H9 (cell line): ENCODE results near the gene C19orf53. TPM values are rescaled to one million over a fixed set of nuclear protein-coding genes. Genes with fewer than 3 reads are reported as not detected.

Experiments used
- DNase-seq: peaks from one replicate; pipeline ENCODE4 v3.0.0-alpha.2; 2017
- H2AFZ ChIP-seq: one replicate; pipeline ENCODE4 v1.6.1; 2013; ENCODE audit warnings: mild to moderate bottlenecking, low read length, control low read depth, moderate library complexity
- H2AK5ac ChIP-seq: 2 replicates; pipeline ENCODE4 v1.6.1; 2013; ENCODE audit warnings: low read length, control low read depth, mixed read lengths; ENCODE audit not compliant: insufficient read length
- H2BK120ac ChIP-seq: one replicate; pipeline ENCODE4 v1.6.1; 2013; ENCODE audit warnings: low read depth, mild to moderate bottlenecking, low read length, control low read depth, inconsistent platforms; ENCODE audit not compliant: poor library complexity, severe bottlenecking
- H2BK12ac ChIP-seq: 2 replicates; pipeline ENCODE4 v1.6.1; 2013; ENCODE audit warnings: low read length, control low read depth, mixed read lengths, low read depth; ENCODE audit not compliant: insufficient read length
- H2BK15ac ChIP-seq: 2 replicates; pipeline ENCODE4 v1.6.1; 2013; ENCODE audit warnings: low read depth, low read length, control low read depth
- H2BK20ac ChIP-seq: one replicate; pipeline ENCODE4 v1.6.1; 2013; ENCODE audit warnings: low read depth, mild to moderate bottlenecking, low read length, control low read depth, inconsistent platforms; ENCODE audit not compliant: poor library complexity, severe bottlenecking
- H2BK5ac ChIP-seq: 2 replicates; pipeline ENCODE4 v1.6.1; 2013; ENCODE audit warnings: low read length, control low read depth, mixed read lengths; ENCODE audit not compliant: insufficient read length
- H3K14ac ChIP-seq: 2 replicates; pipeline ENCODE4 v1.6.1; 2013; ENCODE audit warnings: low read length, control low read depth; ENCODE audit not compliant: insufficient read depth
- H3K18ac ChIP-seq: 2 replicates; pipeline ENCODE4 v1.6.1; 2013; ENCODE audit warnings: low read depth, mild to moderate bottlenecking, mixed read lengths, low read length, control low read depth; ENCODE audit not compliant: insufficient read length
- H3K23ac ChIP-seq: 2 replicates; pipeline ENCODE4 v1.6.1; 2013; ENCODE audit warnings: low read length, control low read depth, mixed read lengths, low read depth; ENCODE audit not compliant: insufficient read length
- H3K23me2 ChIP-seq: 2 replicates; pipeline ENCODE4 v1.6.1; 2013; ENCODE audit warnings: low read depth, mild to moderate bottlenecking, mixed read lengths, low read length, control low read depth; ENCODE audit not compliant: insufficient read length, poor library complexity, severe bottlenecking
- H3K27ac ChIP-seq: 2 replicates; pipeline ENCODE4 v1.5.1; 2013; ENCODE audit warnings: low read length, control low read depth, mixed read lengths, low read depth; ENCODE audit not compliant: insufficient read length
- H3K27me3 ChIP-seq: 2 replicates; pipeline ENCODE4 v1.6.1; 2013; ENCODE audit warnings: low read length, control low read depth, inconsistent platforms; ENCODE audit not compliant: insufficient read depth
- H3K4ac ChIP-seq: 2 replicates; pipeline ENCODE4 v1.6.1; 2013; ENCODE audit warnings: low read depth, mild to moderate bottlenecking, control low read depth, inconsistent platforms, low read length, moderate library complexity
- H3K4me1 ChIP-seq: 2 replicates; pipeline ENCODE4 v1.6.1; 2013; ENCODE audit warnings: low read length, control low read depth, inconsistent platforms; ENCODE audit not compliant: insufficient read depth
- H3K4me2 ChIP-seq: 2 replicates; pipeline ENCODE4 v1.6.1; 2013; ENCODE audit warnings: low read length, control low read depth, mixed read lengths; ENCODE audit not compliant: insufficient read length, insufficient read depth
- H3K56ac ChIP-seq: 2 replicates; pipeline ENCODE4 v1.6.1; 2013; ENCODE audit warnings: low read depth, mild to moderate bottlenecking, mixed read lengths, low read length, control low read depth; ENCODE audit not compliant: insufficient read length
- H3K79me1 ChIP-seq: 2 replicates; pipeline ENCODE4 v1.6.1; 2013; ENCODE audit warnings: low read depth, mild to moderate bottlenecking, moderate library complexity, low read length, control low read depth, inconsistent platforms; ENCODE audit not compliant: insufficient read depth, poor library complexity, severe bottlenecking
- H3K79me2 ChIP-seq: 2 replicates; pipeline ENCODE4 v1.6.1; 2013; ENCODE audit warnings: low read length, control low read depth, inconsistent platforms; ENCODE audit not compliant: insufficient read depth
- H3K9ac ChIP-seq: 2 replicates; pipeline ENCODE4 v1.6.1; 2013; ENCODE audit warnings: low read length, control low read depth, mixed read lengths; ENCODE audit not compliant: insufficient read length; ENCODE audit errors: extremely low read depth
- H3K9me3 ChIP-seq: one replicate; pipeline ENCODE4 v1.6.1; 2013; ENCODE audit warnings: low read depth, low read length, inconsistent platforms; ENCODE audit not compliant: control insufficient read depth
- H3T11ph ChIP-seq: one replicate; pipeline ENCODE4 v1.6.1; 2013; ENCODE audit warnings: mild to moderate bottlenecking, low read length, control low read depth, inconsistent platforms
- H4K20me1 ChIP-seq: one replicate; pipeline ENCODE4 v1.6.1; 2013; ENCODE audit not compliant: control insufficient read depth, insufficient read length, insufficient read depth
- H4K5ac ChIP-seq: 2 replicates; pipeline ENCODE4 v1.6.1; 2013; ENCODE audit warnings: low read depth, mild to moderate bottlenecking, mixed read lengths, low read length, control low read depth; ENCODE audit not compliant: insufficient read length
- H4K8ac ChIP-seq: replicated peaks from 2 replicates; pipeline ENCODE4 v1.6.1; 2013; ENCODE audit warnings: low read length, control low read depth, mixed read lengths, low read depth; ENCODE audit not compliant: insufficient read length
- H4K91ac ChIP-seq: 2 replicates; pipeline ENCODE4 v1.6.1; 2013; ENCODE audit warnings: low read depth, mild to moderate bottlenecking, moderate library complexity, mixed read lengths, low read length, control low read depth; ENCODE audit not compliant: insufficient read length
- H3K27ac Mint-ChIP-seq, 3 experiments: 2 replicates in 2 of 3; 3 replicates in 1 of 3; pipeline ENCODE4 v1.8.0; 2020 to 2021; ENCODE audit warnings: mixed read lengths in 3 of 3, mild to moderate bottlenecking in 1 of 3, moderate library complexity in 1 of 3
- H3K27me3 Mint-ChIP-seq: 2 replicates; pipeline ENCODE4 v1.8.0; 2021; ENCODE audit warnings: low read depth, mild to moderate bottlenecking, moderate library complexity, mixed read lengths
- H3K36me3 Mint-ChIP-seq, 3 experiments: 2 replicates in 2 of 3; 3 replicates in 1 of 3; pipeline ENCODE4 v1.8.0; 2020 to 2021; ENCODE audit warnings: low read depth in 3 of 3, mixed read lengths in 3 of 3; ENCODE audit not compliant: insufficient read depth in 1 of 3
- H3K4me1 Mint-ChIP-seq, 2 experiments: 2 replicates each; pipeline ENCODE4 v1.8.0; 2020; ENCODE audit warnings: mixed read lengths in 2 of 2
- H3K4me3 Mint-ChIP-seq, 2 experiments: 2 replicates in 1 of 2; 3 replicates in 1 of 2; pipeline ENCODE4 v1.8.0; 2020 to 2021; ENCODE audit warnings: mild to moderate bottlenecking in 2 of 2, mixed read lengths in 2 of 2, moderate library complexity in 1 of 2
- H3K9me3 Mint-ChIP-seq, 2 experiments: 2 replicates in 1 of 2; 3 replicates in 1 of 2; pipeline ENCODE4 v1.8.0; 2020; ENCODE audit warnings: mild to moderate bottlenecking in 2 of 2, mixed read lengths in 2 of 2, moderate library complexity in 1 of 2
- WGBS: extraction: QIAGEN DNeasy Blood & Tissue Kit; methylation state at CpG from one replicate; pipeline ENCODE4 v1.1.7; 2013; ENCODE audit warnings: missing lambda C conversion rate, low lambda C conversion rate, mixed read lengths; ENCODE audit not compliant: insufficient read length; ENCODE audit errors: extremely low coverage; 5-methylcytosine and 5-hydroxymethylcytosine counted together
- total RNA-seq: library from RNA; stranded (reverse); gene quantifications from 2 replicates; pipeline ENCODE4 v1.2.1, GENCODE V29; 2021
- TF ChIP-seq, protein P1 (sequence below): fragments of 200-600 bp; sonication (generic); conservative IDR thresholded peaks from 3 replicates; pipeline ENCODE4 v1.8.0; 2021; ENCODE audit warnings: antibody characterized with exemption, mild to moderate bottlenecking

Gene C19orf53
- total RNA-seq, 1 experiment from 2014 or later, result 129 TPM

DNA sequence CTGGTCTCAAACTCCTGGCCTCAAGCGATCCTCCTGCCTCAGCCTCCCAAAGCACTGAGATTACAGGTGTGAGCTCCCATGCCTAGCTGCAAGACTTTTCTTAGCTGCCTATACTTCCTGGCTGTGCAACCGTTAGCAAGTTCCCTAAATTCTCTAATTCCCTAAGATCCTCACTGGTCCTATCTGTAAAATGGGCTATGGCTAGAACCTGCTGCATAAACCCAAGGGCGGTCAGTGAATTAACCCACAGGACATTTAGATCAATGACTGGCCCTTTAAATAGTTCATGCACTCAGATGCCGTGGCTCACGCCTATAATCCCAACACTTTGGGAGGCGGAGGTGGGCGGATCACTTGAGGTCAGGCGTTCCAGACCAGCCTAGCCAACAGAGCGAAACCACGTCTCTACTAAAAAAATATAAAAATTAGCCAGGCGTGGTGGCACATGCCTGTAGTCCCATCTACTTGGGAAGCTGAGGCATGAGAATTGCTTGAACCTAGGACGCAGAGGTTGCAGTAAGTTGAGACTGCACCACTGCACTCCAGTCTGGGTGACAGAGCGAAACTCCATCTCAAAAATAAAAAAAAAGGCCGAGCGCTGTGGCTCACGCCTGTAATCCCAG is 4.1 kb upstream of the C19orf53 start:
- H3K56ac ChIP-seq, result no peak overlapping the region
- peaks cover 3% of the 10 kb centered on the region; the same call in 1 of the 2 replicates for H3K79me2 ChIP-seq
- no peaks in the 10 kb centered on the region for H4K20me1 ChIP-seq
- peaks cover 5 to 19% (median 6%) of the 10 kb centered on the region in 3 experiments; a peak in 6 of 7 replicates for H3K36me3 Mint-ChIP-seq
- no peak overlapping the region for H4K91ac ChIP-seq
- DNase-seq, result no peak
- no peak overlapping the region for H3K9ac ChIP-seq
- H3K27me3 ChIP-seq, result no peaks in the 10 kb centered on the region
- no peak overlapping the region for H3K4me2 ChIP-seq
- no peaks in the 10 kb centered on the region; the same call in 1 of the 2 replicates for H3K27me3 Mint-ChIP-seq
- H3K27ac ChIP-seq, result no peak overlapping the region
- H3K4me3 Mint-ChIP-seq, result no peak overlapping the region
- no peaks in the 10 kb centered on the region for H3K79me1 ChIP-seq
- H2BK15ac ChIP-seq, result no peak overlapping the region
- no peak overlapping the region for H2AK5ac ChIP-seq
- no peaks in the 10 kb centered on the region; the same call in 1 of the 2 replicates for H3K4me1 ChIP-seq
- no peak overlapping the region for H3K4ac ChIP-seq
- TF ChIP-seq, protein P1, sequence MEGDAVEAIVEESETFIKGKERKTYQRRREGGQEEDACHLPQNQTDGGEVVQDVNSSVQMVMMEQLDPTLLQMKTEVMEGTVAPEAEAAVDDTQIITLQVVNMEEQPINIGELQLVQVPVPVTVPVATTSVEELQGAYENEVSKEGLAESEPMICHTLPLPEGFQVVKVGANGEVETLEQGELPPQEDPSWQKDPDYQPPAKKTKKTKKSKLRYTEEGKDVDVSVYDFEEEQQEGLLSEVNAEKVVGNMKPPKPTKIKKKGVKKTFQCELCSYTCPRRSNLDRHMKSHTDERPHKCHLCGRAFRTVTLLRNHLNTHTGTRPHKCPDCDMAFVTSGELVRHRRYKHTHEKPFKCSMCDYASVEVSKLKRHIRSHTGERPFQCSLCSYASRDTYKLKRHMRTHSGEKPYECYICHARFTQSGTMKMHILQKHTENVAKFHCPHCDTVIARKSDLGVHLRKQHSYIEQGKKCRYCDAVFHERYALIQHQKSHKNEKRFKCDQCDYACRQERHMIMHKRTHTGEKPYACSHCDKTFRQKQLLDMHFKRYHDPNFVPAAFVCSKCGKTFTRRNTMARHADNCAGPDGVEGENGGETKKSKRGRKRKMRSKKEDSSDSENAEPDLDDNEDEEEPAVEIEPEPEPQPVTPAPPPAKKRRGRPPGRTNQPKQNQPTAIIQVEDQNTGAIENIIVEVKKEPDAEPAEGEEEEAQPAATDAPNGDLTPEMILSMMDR, result no peak
- H3T11ph ChIP-seq, result no peak overlapping the region
- H2BK5ac ChIP-seq, result no peak overlapping the region
- peaks cover 6 to 8% of the 10 kb centered on the region in 2 experiments for H3K4me1 Mint-ChIP-seq
- no peak overlapping the region for H2BK12ac ChIP-seq
- H3K14ac ChIP-seq, result no peak overlapping the region
- no peaks in the 10 kb centered on the region for H3K9me3 Mint-ChIP-seq
- H2BK120ac ChIP-seq, result no peak overlapping the region
- H3K23me2 ChIP-seq, result no peaks in the 10 kb centered on the region
- WGBS, result no CpG with 5 or more reads among the region's 16 CpGs
- no peak overlapping the region for H2AFZ ChIP-seq
- H4K8ac ChIP-seq, result no peak overlapping the region
- no peak overlapping the region for H3K27ac Mint-ChIP-seq
- H3K23ac ChIP-seq, result no peak overlapping the region
- no peak overlapping the region for H2BK20ac ChIP-seq
- no peaks in the 10 kb centered on the region for H3K9me3 ChIP-seq
- no peak overlapping the region for H4K5ac ChIP-seq
- no peak overlapping the region for H3K18ac ChIP-seq
